GM23248 (cell line): ENCODE measurements around the gene LPP. TPM values are rescaled to one million over a fixed set of nuclear protein-coding genes. Genes with fewer than 3 reads are reported as not detected.

Experiments used
- DNase-seq: peaks from one replicate; pipeline ENCODE4 v3.0.0-alpha.2; 2015
- H2AFZ ChIP-seq: fragments of 200-600 bp; sonication (generic); 2 replicates; pipeline ENCODE4 v1.6.1; 2016; ENCODE audit warnings: antibody characterized with exemption
- H3F3A ChIP-seq: fragments of 200-600 bp; sonication (generic); 2 replicates; pipeline ENCODE4 v1.6.1; 2016; ENCODE audit warnings: mild to moderate bottlenecking, antibody characterized with exemption, mixed run types; ENCODE audit not compliant: insufficient read depth
- H3K27ac ChIP-seq: fragments of 200-600 bp; sonication (generic); 2 replicates; pipeline ENCODE4 v1.5.1; 2016; ENCODE audit warnings: mild to moderate bottlenecking
- H3K27me3 ChIP-seq: fragments of 200-600 bp; sonication (generic); replicated peaks from 2 replicates; pipeline ENCODE4 v1.6.1; 2016; ENCODE audit warnings: mild to moderate bottlenecking; ENCODE audit not compliant: insufficient read depth
- H3K36me3 ChIP-seq: fragments of 200-600 bp; sonication (generic); 2 replicates; pipeline ENCODE4 v1.6.1; 2016; ENCODE audit warnings: low read depth, mild to moderate bottlenecking
- H3K4me1 ChIP-seq: fragments of 200-600 bp; sonication (generic); 2 replicates; pipeline ENCODE4 v1.6.1; 2016; ENCODE audit warnings: mild to moderate bottlenecking; ENCODE audit not compliant: insufficient read depth
- H3K4me2 ChIP-seq: fragments of 200-600 bp; sonication (generic); one replicate; pipeline ENCODE4 v1.6.1; 2016; ENCODE audit warnings: mild to moderate bottlenecking; ENCODE audit not compliant: unreplicated experiment
- H3K4me3 ChIP-seq: fragments of 200-600 bp; sonication (generic); 2 replicates; pipeline ENCODE4 v1.5.1; 2016; ENCODE audit warnings: mild to moderate bottlenecking
- H3K79me2 ChIP-seq: fragments of 200-600 bp; sonication (generic); 2 replicates; pipeline ENCODE4 v1.6.1; 2016; ENCODE audit warnings: mild to moderate bottlenecking; ENCODE audit not compliant: insufficient read depth
- H3K9ac ChIP-seq: fragments of 200-600 bp; sonication (generic); 2 replicates; pipeline ENCODE4 v1.6.1; 2016; ENCODE audit warnings: mild to moderate bottlenecking
- H3K9me2 ChIP-seq: fragments of 200-600 bp; sonication (generic); 2 replicates; pipeline ENCODE4 v1.6.1; 2016; ENCODE audit warnings: mixed run types, mild to moderate bottlenecking, moderate library complexity; ENCODE audit not compliant: insufficient read depth
- H3K9me3 ChIP-seq: fragments of 200-600 bp; sonication (generic); one replicate; pipeline ENCODE4 v1.6.1; 2017; ENCODE audit warnings: low read depth
- H4K20me1 ChIP-seq: fragments of 200-600 bp; sonication (generic); 2 replicates; pipeline ENCODE4 v1.6.0; 2016; ENCODE audit not compliant: insufficient read depth
- EZH2 ChIP-seq: fragments of 200-600 bp; sonication (generic); IDR thresholded peaks from 2 replicates; pipeline ENCODE4 v1.6.1; 2018; ENCODE audit warnings: antibody characterized with exemption, mild to moderate bottlenecking; ENCODE audit not compliant: insufficient read depth, poor library complexity, severe bottlenecking
- EZH2phosphoT487 ChIP-seq: fragments of 200-600 bp; sonication (generic); IDR thresholded peaks from 2 replicates; pipeline ENCODE4 v1.6.1; 2018; ENCODE audit warnings: antibody characterized with exemption, moderate library complexity, mild to moderate bottlenecking, low read depth; ENCODE audit not compliant: insufficient read depth
- WGBS, 2 experiments: methylation state at CpG; one replicate each; pipeline ENCODE4 v1.1.6; 2015 to 2017; ENCODE audit warnings: low lambda C conversion rate in 2 of 2, low coverage in 1 of 2; ENCODE audit errors: missing lambda C conversion rate in 2 of 2; 5-methylcytosine and 5-hydroxymethylcytosine counted together
- in situ Hi-C: fragments of 300-500 bp; cut with MboI; formaldehyde crosslinking; loops from 2 replicates; pipeline ENCODE4 v1.15.0; 2020
- polyA plus RNA-seq: library from polyadenylated mRNA; unstranded; fragments of >200 nt; fragmentation: Nextera tagmentation; extraction: Ambion mirVana; gene quantifications from 2 replicates; pipeline ENCODE4 v1.2.1, GENCODE V29; 2016
- total RNA-seq: library from RNA; depleted of rRNA; stranded (reverse); fragments of >200 nt; shearing (Covaris generic); gene quantifications from 2 replicates; pipeline ENCODE4 v1.2.3, GENCODE V29; 2014

Gene LPP
- total and polyA plus RNA-seq, 2 experiments from 2014 or later: 42.8 to 61.7 TPM

DNA sequence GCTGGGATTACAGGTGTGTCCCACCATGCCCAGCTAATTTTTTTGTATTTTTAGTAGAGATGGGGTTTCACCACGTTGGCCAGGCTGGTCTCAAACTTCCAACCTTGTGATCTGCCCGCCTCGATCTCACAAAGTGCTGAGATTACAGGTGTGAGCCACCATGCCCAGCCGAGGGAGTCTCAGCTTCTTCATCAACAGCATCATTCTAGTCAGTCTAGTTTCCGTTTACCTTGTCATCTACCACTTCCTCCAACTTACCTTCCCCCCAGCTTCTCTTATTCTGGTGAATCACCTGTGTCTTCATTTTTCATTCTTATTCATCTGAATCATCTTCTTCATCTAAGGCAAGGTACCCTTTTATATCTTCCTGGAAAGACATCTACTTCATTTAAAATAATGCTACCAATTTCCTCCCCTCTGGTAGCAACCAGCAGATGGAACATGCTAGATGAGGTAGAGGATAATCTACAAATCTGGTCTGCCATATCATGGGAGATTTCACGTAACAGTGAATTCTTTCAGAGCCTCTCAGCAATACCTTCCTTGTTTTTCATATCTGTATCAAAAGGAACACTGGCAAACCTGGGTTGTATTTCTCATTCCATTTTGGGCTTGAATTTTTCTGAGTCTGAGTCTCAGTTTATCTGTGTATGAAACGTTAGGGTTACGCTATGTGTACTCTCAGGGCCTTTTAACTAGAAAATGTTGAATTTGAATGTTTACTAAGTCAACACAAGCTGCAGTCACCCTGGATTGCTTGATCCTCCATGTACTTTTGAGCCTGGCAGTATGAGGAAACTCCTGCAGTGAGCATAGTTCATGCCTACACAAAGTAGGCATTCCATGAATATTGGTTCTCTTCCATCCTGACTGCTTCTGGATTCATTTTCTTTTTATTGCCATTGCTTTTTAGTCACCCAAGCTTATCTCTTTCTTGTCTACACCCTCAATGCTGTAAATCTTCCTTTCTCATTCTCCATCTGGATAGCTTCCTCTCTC, 16.8 kb downstream of the LPP start:
- Histone ChIP-seq H3K9me2 (no peaks in the 10 kb centered on the region), H3K27me3 (no peaks in the 10 kb centered on the region), H3K27ac (no peak overlapping the region), H4K20me1 (no peaks in the 10 kb centered on the region; the same call in 1 of the 2 replicates), H3K4me1 (no peaks in the 10 kb centered on the region), H3K9me3 (no peaks in the 10 kb centered on the region), H3F3A (no peaks in the 10 kb centered on the region; the same call in 1 of the 2 replicates), H3K4me2 (no peak overlapping the region), H3K36me3 (no peaks in the 10 kb centered on the region), H3K79me2 (peaks cover 100% of the 10 kb centered on the region), H3K9ac (no peak overlapping the region), H3K4me3 (no peak overlapping the region), H2AFZ (no peak overlapping the region)
- DNase-seq: no peak
- TF ChIP-seq EZH2 (no peak), EZH2phosphoT487 (no peak)
- in situ Hi-C loops: no loop called here
- 92 to 93% methylated on average over 8 of the region's 8 CpGs for WGBS, 2 experiments

DNA sequence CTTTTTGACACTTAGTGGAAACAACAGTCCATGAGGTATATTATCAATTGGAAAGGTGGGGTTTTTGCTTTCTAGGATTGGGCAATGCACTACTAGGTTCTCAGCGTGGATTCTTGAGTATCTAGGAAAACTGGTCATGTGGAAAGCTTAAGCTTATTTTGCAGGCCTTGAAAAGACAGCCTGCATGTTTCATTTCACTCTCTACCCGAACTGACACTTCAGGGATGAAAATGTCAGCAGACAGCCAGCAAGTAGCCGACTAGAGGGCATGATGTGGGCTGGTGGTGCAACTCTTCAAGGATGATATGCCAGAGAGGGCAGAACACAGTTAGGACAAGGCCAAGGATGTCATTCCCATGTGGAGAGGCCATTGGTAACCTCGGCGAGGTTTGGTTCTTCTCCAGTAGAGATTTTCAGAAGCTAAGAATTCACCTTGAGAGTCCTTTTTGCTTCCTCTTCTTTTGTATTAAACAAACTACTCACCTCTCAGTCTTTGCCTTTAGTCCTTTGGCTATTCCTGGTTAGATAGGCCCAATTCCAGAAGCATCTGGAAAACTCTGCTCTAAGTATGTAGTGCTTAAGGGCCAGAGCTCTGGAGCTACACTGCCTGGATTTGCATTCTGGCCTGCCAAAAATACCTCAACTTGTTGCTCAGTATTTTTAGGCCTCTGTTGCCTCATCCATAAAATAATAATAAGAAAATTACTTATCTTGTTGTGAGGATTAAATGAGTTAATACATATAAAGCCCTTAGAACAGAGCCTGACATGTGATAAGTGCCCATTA, 17.9 kb downstream of the LPP start:
- peaks cover 100% of the 10 kb centered on the region for H3K79me2 ChIP-seq
- no peaks in the 10 kb centered on the region for H3K4me1 ChIP-seq
- TF ChIP-seq EZH2 (no peak), EZH2phosphoT487 (no peak)
- no peak overlapping the region for H2AFZ ChIP-seq
- H3K9me3 ChIP-seq: no peaks in the 10 kb centered on the region
- in situ Hi-C loops: no loop called here
- H3K27ac ChIP-seq: no peak overlapping the region
- no peaks in the 10 kb centered on the region for H3K36me3 ChIP-seq
- no peaks in the 10 kb centered on the region; the same call in 1 of the 2 replicates for H4K20me1 ChIP-seq
- DNase-seq: no peak
- no peaks in the 10 kb centered on the region for H3F3A ChIP-seq
- H3K4me3 ChIP-seq: no peak overlapping the region
- no peaks in the 10 kb centered on the region for H3K27me3 ChIP-seq
- H3K9me2 ChIP-seq: no peaks in the 10 kb centered on the region
- 93 to 97% methylated on average over 5 of the region's 5 CpGs for WGBS, 2 experiments
- H3K9ac ChIP-seq: no peak overlapping the region
- no peak overlapping the region for H3K4me2 ChIP-seq

DNA sequence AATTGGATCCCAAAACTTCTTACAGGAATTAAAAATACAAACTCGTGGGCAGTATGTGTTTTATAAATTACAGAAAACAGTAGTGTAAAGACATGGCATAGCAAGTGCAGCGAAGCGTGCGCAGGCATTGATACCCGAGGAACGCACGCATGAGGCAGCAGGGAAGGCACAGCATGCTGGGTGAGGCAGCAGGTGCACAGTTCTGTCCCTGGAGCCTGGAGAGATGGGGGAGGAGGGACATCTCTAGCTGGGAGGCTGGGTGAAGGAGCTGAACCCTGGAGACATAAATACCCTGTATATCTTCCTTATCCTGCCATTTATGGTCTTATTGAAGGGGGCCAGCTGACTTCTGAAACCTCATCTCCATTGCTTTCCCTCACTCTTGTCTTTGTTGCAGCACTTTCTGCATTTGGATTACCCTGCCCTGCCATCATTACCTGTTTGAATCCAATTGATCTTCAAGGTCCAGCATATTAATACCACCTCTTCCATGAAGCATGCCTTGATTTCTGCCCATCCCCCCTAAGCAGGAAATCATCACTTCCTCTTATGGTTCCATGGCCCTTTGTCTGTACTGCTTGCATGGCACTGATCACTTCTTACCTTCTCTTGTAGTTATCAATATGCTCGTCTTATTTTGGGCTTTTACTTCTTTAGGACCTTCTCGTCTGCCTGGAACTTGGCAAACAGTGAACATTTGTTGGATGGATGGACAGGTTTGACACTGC, 20.5 kb downstream of the LPP start:
- Histone ChIP-seq H3K9me2 (no peaks in the 10 kb centered on the region), H3K9me3 (no peaks in the 10 kb centered on the region), H3K27me3 (no peaks in the 10 kb centered on the region), H4K20me1 (no peaks in the 10 kb centered on the region), H3K36me3 (no peaks in the 10 kb centered on the region), H3K27ac (no peak overlapping the region), H3F3A (peaks cover 8% of the 10 kb centered on the region), H3K9ac (no peak overlapping the region), H3K4me3 (no peak overlapping the region), H2AFZ (no peak overlapping the region), H3K79me2 (peaks cover 100% of the 10 kb centered on the region), H3K4me1 (peaks cover 11% of the 10 kb centered on the region), H3K4me2 (no peak overlapping the region)
- WGBS, 2 experiments: 91 to 93% methylated on average over 9 of the region's 9 CpGs
- DNase-seq: no peak
- in situ Hi-C loops: no loop called here
- TF ChIP-seq EZH2 (no peak), EZH2phosphoT487 (no peak)

DNA sequence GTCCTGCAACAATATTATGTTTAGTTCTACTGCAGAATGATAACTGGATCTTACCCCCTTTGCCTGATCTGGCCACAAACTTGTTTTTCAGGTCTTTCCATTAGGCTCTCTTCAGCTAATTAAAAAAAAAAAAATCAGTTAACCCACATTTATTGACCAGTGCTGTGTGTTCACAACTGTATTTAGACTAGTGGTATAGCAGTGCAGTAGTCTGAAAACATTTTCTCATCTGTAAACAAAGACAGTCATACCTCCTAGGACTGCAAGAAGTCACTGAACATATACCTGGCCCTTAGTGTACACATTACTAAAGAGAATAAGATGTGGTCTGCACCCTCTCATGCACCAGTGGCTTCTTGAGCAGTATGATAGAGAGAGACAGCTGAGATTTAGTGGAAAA, 22.5 kb downstream of the LPP start:
- in situ Hi-C loops: no loop called here

More for the DNA sequence above, 22.5 kb downstream of the LPP start:
- H2AFZ ChIP-seq: no peak overlapping the region
- peaks cover 21% of the 10 kb centered on the region for H3K4me1 ChIP-seq
- no peak overlapping the region for H3K9ac ChIP-seq
- no peaks in the 10 kb centered on the region for H3K9me2 ChIP-seq
- no peak overlapping the region for H3K27ac ChIP-seq
- no peak overlapping the region for H3K4me2 ChIP-seq
- H3K36me3 ChIP-seq: no peaks in the 10 kb centered on the region
- no peak overlapping the region for H3K4me3 ChIP-seq
- no peaks in the 10 kb centered on the region for H3K9me3 ChIP-seq
- no peak for DNase-seq
- H3K27me3 ChIP-seq: no peaks in the 10 kb centered on the region
- H3K79me2 ChIP-seq: peaks cover 97% of the 10 kb centered on the region
- no peaks in the 10 kb centered on the region for H4K20me1 ChIP-seq
- TF ChIP-seq EZH2phosphoT487: no peak
- TF ChIP-seq EZH2: no peak
- H3F3A ChIP-seq: peaks cover 22% of the 10 kb centered on the region
